Measurements from ENCODE around the gene WDR90.
"Not testable (repeated sequence)": the region's sequence is repeated elsewhere in the genome, so short reads cannot be mapped to it uniquely, and the experiment has no call there.

Gene WDR90

DNA sequence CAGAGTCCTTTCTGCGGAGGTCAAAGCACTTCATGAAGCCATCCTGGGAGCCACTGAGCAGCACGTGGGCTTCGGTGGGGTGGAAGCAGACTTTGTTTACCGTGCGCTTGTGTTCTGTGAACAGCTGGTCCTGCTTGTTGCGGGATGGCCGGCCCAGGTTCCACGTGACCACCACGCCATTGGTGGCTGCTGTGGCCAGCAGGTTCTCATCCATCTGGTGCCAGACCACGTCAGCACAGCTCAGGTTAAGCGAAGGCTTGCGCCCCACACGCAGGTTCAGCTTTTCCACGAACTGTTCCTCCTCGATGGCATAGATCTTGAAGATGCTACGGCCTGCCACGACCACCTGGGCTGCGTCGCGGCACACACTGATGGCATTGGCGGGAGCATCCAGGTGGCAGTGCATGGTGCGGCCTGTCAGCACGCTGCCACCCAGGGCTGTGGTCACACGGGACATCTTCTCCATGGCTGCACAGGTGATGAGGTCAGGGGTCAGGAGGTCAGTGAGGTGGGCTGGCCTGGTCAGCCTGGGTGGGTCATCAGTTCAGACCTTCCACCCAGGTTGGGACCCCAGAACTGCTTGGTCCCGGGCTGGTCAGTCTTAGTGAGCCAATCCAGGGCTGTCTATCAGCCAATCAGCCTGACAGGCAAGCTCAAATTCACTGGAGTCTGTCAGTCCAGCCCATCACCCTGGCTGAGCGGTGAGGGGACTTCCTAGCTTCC is 40.2 kb downstream of the WDR90 start:
- no peak for DNase-seq (ENCODE audit: low read depth)

DNA sequence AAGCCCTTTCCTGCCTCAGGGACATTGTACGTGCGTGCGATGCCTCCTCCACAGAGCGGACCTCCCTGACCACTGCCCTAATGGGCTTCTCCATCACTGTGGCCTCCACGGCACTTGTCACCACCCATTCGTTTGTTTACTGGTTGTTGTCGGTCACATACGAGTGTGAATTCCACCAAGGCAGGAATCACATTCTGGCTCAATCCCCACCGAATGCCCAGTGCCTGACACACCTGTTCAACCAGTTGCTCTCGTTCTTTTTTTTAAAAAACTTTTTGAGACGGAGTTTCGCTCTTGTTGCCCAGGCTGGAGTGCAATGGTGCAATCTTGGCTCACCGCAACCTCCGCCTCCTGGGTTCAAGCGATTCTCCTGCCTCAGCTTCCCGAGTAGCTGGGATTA is 42.1 kb downstream of the WDR90 start:
- DNase-seq (ENCODE audit: low read depth), result not testable (repeated sequence)

DNA sequence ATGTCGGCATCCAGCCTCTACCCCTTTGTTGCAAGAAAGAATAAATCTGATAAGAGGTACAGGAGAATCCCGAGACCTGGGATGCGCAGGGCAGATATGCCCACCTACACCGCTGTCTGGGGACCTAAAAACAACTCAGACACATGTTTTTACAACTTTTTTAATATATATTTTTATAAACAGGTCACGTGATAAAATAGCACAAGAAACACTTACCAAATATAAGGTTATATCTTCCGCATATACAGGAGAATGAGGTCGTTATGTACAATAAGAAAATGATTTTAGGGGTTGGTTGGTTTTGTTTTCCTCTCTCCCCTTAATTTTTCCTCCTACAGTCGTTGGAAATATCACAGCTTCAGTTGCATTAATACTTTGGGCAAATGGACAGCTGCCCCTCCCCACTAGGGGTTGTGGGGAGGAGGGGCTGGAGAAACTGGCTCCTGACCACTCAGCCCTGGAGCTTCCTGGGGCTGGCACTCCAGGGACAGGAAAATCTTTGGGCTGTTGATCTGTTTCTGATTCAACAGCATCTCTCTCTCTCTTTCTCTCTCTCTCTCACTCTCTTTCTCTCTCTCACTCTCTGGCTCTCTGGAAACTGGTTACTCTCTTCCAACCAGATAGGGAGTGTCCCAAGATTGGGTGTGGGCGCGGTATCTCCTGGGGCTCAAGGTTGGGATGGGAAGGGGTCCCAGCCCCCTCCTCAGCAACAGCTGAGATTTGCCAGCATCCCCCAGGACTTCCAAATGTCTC is 43.4 kb downstream of the WDR90 start:
- no peak for DNase-seq (ENCODE audit: low read depth)

DNA sequence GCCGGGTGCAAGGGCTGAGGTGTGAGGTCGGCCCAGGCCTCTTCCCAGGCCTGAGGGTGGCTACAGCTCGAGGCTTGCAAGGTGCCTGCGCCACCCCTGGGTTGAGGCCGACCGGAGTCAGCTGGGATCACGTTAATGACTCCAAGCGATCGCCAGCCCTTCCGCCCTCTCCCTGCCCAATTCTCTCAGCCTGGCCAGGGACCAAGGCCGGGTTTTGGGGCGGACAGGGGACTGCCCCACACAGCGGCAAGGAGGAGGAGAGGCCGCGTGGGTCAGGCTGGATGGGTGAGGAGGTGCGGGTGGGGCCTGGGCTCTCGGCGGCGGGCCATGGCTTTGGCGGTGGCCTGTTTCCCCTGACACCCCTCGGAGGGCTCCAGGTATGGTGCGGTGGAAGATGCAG is 44.2 kb downstream of the WDR90 start:
- DNase-seq (ENCODE audit: low read depth), result no peak

DNA sequence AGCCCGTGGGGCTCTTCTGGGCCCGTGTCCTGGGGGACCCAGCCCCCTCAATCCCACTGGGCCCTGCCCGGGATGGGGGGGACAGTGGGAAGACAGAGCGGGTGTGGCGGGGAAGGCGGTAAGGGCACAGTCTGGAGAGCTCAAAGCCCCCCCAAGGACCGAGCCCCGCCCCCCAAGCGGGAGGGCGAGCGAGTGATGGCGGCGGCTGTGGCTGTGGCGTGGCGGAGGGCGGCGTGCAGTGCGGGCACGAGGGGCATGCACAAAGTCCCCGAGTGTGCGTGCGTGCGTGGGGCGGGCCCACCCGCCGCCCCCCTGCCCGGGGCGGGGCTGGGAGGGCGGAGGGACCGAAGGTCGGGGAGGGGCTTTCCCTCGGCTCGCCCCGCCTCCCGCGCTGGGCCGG is 44.6 kb downstream of the WDR90 start:
- DNase-seq (ENCODE audit: low read depth), result no peak

DNA sequence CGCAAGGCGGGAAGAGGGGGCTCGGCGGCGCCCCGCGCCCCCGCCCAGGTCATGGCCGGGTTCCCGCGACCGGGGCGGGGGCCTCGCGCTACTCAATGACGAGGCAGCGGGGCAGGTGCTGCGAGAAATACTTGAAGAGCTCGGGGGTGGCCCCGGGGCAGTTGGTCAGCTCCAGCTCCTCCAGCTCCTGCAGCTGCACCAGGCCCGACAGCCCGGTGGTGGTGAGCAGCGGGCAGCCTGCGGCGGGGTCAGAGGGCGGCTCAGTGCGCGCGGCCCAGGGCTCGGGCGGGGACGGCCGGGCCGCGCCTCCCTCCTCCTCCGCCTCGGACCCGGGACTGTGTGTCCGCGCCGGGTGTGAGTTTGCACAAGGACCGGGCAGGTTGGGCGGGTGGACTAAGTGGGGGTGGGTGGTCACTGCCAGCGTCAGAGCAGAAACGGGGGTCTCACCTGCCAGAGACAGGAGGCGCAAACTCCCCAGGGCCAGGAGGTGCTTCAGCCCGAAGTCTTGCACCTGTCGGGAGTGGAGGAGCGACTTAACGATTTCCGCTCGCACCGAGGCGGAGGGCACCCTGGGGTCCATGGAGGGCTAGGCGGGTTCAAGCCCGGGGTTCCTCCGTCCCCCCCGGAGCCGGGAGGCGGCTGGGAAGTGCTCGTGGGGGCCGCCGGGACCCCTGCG is 45.2 kb downstream of the WDR90 start:
- DNase-seq (ENCODE audit: low read depth), result no peak

DNA sequence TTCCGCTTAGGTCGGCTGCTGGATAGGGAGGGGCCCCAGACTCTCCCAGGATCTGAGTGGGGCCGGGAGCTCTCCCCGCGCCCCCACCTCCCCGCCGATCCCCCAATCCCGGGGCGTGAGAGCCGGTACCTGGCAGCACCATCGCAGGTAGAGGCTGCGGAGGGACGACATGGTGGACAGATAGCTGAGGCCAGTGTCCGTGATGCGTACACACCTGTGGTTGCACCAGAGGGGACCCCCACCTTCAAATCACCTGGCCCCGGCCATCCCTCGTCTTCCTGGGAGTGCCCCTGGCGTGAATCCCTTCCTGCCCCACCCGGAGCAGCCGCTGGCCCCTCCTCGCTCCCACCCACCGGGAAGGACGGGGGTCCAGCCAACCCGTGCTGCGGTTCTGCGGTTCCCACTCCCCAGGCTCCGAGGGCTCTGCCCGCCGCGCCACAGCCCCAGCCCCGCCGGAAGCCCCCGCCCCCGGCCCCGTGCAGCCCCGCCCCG is 45.7 kb downstream of the WDR90 start:
- DNase-seq (ENCODE audit: low read depth), result no peak

DNA sequence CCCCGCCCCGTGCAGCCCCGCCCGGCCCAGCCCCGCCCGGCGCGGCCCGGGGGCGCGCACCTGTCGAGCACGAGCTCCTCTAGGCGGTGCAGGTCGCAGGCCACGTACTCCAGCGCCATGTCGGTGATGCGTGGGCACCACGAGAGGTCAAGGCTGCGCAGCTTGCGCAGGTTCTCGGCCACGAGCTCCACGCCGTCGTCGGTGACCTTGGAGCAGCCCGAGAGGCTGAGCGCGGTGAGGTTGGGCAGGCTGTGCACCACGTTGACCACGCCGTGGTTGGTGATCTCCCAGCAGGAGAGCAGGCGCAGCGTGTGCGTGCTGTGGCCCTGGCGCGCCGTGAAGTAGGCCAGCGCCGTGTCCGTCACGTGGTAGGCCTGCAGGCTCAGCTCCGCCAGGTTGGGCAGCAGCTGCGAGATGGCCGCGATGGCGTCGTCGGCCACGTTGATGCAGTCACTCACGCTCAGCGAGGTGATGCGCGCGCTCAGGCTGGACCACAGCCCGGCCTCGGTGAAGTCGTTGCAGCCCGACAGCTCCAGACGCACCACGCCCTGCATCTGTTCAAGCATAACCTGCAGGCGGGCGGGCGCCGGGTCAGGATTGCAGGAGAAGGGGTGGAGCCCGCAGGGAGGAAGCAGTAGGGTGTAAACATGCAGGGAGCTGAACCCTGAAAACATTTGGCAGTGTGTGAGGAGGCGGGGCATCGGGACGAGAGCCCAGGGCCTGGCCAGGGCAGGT is 46.4 kb downstream of the WDR90 start:
- DNase-seq (ENCODE audit: low read depth), result no peak

DNA sequence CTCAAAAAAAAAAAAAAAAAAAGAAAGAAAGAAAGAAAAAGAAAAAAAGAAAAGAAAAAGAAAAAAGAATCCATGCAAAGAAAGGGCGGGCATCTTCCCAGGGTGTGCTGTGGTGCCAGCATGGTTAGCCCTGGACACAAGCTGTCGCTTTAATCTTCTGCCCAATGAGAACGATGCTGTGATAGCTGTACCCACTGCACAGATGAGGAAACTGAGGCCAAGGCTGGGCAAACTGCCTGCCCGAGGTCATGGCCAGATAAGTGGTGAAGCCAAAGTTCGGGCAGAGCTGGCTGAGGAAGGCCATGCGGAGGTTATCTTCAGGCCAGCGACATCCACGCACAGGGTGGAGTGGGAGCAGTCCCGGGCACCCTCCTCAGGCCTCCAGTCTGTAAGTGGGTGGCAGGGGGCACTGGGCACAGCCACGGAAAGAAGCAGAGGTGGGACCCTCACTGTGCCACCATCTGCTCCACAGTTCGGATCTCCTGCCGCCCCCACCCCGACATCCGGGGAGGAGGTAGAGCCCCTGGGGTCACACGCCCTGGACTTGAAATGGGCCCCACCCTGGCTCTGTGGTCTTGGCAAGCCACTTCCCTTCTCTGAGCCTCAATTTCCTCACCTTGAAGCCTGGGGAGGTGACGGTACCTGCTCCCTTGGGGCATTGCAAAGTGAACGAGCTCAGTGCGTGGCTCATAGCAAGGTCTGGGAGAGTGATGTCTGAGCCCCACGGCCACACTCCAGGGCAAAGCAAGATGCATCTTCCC is 49.9 kb downstream of the WDR90 start:
- no peak for DNase-seq (ENCODE audit: low read depth)

DNA sequence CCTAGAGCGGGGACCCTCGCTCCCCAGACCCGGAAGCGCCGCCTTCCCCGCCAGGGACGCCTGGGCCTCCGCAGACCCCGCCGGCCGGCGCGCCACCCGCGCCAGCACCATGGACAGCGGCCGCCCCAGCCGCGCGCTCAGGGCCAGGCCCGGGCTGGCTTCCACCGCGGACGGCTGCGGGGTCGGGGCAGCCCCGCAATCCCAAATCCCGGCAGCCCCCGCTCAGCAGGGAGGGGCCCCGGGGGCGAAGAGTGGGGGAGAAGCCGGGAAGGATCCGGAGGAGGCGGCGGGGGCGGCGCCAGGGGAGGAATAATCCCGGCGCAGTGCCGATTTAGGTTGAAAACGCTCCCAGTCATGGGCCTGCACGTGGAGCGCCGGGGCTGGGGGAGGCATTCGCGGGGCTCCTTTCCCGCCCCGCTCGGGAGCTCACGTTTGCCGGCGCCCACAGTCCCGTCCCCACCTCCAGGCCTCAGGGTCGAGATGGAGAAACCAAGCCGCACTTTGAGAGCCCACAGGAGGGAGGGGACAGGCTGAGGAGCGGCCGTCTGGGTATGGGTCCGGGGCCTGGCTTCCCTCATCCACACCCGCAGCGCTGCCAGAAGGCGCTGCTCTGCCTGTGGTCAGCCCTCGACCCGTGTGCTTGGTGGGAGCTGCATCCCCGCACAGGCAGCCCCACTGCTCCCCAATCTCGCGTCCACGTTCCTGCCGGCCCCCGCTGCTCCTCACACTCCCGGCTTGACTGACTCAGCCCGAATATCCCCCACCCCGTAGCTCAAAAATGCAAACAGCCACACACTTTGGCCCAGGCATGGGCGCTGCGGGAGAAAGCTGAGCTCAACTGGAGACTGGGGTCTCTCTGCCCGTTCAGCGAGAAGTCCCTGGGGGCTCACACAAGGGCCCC is 51.8 kb downstream of the WDR90 start:
- DNase-seq (ENCODE audit: low read depth), result peak; percentile 43

DNA sequence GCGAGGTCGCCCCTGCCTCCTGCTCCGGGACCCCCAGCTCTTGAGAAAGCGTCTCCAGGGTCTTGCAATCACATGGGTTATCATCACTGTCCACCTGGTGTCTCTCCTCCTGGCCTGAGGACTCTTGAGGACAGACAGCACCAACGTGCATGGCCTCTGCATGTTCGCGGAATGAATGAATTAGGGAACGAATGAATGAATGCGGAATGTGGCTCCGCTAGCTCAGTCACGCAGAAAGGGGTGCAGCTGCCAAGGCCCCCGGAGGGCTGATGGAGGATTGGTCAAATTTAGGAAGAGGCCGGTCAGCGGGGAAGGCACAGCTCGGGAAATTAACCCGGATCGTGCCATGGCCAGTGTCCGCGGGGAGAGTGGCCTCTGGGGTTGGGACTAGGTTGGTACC is 53.2 kb downstream of the WDR90 start:
- no peak for DNase-seq (ENCODE audit: low read depth)

DNA sequence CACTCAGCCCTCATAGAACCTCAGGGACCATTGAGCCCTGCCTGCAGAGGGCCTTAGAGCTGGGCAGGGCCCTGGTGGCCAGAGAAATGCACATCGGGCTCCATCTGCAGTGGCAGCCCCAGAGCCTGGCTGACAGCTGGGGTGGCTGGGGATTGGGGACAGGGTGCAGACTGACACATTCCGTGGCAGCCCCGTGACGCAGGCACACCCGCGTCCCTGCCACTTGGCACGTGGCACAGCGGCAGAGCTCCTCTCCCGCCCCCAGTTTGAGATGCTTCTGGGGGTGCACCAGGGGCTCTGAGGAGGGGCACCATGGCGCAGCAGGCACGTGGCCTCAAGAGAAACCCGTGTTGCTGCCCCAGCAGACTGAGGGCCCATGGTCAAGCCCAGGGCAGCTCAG is 54.2 kb downstream of the WDR90 start:
- no peak for DNase-seq (ENCODE audit: low read depth)

DNA sequence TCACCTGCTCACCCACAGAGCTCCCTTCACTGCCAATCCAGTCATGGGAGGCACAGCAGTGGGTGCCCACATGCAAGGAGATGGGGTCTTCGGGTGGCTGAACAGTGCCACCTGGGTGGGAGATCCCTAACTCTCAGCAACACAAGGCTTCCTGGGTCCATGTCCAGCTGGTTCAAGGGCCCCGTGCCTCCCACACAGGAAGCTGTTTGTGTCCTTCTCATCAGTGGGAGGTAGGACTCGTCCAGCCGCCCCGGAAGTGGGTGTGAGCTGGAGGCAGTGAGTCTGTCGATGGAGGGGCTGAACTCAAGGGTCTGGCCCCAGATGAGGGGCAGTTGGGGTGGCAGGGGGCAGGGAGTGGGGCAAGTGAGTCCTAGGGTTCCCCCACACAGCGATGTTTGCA is 54.9 kb downstream of the WDR90 start:
- DNase-seq (ENCODE audit: low read depth), result no peak

DNA sequence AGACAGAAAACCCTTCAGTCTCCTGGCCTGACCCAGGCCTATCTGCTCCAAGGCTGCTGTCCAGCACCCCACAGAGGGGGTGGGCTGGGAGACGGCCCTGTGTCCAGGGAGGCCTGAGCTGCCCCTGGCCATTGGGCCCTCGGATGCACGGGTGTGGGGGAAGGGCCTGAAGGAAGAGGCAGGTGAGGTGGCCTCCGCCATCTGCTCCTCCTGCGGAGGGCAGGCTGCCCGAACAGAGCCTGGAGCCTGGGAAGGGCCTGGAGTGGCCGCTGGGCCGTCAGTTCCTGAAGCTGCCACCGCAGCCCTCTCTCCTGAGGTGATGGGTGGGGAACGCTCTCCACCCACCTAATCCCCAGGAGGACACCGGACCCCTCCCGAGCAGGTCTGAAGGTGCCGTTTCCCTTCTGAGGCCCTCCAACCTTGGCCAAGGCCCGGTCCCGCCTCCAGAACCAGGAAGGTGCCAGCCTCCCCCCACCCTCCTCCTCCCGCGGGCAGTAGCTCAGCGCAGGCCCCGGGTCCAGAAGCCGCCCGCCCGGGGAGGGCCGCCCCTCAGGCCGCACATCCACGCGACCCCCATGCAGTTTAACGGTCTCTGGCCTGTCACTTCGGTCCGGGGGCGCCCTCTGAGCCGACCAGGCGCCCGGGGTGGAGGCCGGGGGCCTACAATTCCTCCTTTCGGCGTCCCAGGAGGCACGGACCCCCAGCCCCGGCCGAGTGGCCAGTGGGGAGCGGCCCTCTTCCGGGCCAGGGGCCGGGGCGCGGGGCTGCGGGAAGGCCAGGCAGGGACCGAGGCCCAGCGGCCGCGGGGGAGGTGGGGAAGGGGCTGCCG is 55.6 kb downstream of the WDR90 start:
- no peak for DNase-seq (ENCODE audit: low read depth)

DNA sequence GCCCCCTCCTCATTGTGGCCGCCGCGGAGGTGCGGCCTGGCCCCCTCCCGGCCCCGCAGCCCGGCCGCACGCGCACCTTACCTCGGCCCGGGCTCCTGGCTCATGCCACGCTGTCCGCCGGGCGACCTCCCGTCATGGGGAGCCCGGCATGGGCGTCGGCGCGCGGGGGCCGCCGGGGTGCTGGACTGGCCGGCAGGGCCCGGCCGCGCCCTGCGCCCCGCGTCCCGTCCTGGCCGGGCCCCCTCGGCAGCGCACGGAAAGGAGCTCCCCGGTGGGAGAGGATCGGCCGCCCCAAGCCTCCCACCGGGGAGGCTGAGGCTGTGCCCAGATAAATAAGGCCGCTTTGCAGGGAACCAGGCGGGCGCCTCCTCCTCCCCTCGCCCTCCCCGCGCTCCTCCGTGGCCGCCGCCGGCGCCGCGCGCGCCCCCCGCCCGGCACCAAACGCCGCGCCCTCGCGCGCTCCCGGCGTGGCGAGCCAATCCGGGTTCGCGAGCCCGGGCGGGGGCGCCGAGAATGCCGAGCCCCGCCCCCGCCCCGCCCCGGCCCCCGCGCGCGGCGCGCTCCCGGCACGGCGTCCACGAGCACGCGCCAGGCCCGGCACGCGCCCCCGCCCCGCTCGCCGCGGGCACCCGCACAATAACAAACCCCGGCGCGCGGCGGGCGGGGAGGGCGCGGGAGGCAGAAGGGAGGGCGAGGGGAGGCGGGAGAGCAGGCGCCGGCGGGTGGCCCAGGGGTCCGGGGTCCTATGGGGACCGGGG is 56.4 kb downstream of the WDR90 start, which contains the start of gene FBXL16:
Gene FBXL16, minus strand, starts transcription at position 371 of the 758 bp plus-strand sequence. CDS start 8,396 bp downstream, outside the sequence.
- DNase-seq (ENCODE audit: low read depth), result no peak

DNA sequence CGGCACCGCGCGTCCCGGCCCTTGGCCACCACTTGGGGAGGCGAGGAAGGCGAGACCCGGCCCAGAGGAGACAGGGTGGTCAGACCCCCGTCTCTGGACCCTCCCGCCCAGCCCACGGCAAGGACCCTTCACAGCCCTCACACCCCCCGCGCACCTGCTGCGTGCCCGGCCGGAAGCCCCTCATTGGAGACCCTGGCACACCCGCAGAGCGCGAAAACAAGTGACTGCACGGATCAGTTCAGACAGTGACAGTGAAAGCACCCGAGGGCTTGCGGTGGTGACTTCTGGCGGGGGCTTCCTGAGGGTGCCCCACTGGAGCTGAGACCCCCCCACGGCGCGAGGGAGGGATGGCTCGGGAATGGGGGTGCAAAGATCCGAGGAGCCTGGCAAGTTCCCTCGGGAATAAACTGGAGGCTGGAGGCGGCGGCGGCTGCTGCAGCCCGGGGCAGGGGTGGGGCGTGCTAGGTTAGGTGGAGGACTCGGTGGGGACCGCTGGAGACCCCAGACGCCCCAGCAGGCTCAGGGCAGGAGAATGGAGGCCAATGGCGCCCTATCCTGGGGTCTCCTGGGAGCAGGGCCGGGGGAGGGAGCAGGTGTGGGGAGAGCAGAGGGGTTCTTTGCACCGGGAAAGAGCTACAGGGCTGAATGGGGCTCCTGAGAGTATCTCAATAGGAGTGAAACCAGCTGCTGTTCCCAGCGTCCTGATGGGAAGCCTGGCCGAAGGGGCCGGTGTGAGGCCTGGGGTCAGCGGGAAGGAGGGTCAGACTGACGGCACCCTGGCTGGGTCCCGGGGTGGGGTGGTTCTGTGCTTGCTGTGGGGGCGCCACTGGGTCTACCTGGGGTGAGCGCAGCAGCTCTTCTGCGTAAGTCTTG is 57.3 kb downstream of the WDR90 start:
- no peak for DNase-seq (ENCODE audit: low read depth)

DNA sequence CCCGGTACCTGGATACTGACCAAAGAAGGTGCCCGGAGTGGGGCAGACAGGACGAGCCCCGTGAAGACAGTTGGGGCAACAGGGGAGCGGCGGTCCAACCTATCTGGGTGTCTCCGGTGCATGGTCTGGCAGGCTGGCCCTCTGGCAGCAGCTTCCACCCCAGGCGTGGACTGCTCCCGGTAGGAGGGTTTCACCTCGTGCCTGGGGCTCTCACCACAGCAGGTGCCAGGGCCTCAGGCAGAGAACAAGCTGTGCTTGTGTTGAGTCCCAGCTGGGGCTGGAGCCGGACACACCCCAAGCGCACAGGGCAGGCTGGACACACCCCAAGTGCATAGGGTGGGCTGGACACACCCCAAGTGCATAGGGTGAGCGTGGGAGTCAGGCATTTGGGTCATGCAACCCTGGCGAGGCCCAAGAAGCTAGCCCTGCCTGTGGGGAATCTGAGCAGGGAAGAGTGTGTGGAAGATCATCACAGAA is 57.9 kb downstream of the WDR90 start:
- DNase-seq (ENCODE audit: low read depth), result no peak

DNA sequence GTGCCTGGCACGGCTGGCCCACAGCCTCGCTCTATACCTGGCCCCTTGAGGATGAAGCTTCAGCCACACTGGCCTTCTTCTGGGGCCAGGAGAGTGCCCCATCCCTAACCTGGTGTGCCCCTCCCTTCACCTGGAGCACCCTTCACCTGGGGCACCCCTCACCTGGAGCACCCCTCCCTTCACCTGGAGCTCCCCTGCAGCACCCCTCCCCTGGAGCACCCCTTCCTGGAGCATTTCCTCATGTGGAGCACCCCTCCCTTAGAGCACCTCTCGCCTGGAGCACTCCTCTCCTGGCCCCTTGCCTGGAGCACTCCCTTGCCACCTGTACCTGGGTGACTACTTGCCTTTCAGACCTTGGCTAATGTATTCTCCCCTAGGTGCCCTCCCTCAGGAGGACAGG is 58.9 kb downstream of the WDR90 start:
- no peak for DNase-seq (ENCODE audit: low read depth)
